AG10803 (cell line): ENCODE data around the gene SLC48A1.

Experiments used
- DNase-seq: peaks from one replicate; pipeline ENCODE4 v3.0.0; 2010; ENCODE audit warnings: low read depth
- H3K4me3 ChIP-seq: 2 replicates; pipeline ENCODE4 v1.5.1; 2011; ENCODE audit warnings: mild to moderate bottlenecking, low read length, control low read depth
- TF ChIP-seq, protein P1 (sequence below): conservative IDR thresholded peaks from 2 replicates; pipeline ENCODE4 v1.5.1; 2011; ENCODE audit warnings: mild to moderate bottlenecking, low read length, control low read depth, inconsistent platforms

Gene SLC48A1

GRCh38 chr12:47737936-47738594 lies 35.0 kb upstream of the SLC48A1 start:
- TF ChIP-seq, protein P1, sequence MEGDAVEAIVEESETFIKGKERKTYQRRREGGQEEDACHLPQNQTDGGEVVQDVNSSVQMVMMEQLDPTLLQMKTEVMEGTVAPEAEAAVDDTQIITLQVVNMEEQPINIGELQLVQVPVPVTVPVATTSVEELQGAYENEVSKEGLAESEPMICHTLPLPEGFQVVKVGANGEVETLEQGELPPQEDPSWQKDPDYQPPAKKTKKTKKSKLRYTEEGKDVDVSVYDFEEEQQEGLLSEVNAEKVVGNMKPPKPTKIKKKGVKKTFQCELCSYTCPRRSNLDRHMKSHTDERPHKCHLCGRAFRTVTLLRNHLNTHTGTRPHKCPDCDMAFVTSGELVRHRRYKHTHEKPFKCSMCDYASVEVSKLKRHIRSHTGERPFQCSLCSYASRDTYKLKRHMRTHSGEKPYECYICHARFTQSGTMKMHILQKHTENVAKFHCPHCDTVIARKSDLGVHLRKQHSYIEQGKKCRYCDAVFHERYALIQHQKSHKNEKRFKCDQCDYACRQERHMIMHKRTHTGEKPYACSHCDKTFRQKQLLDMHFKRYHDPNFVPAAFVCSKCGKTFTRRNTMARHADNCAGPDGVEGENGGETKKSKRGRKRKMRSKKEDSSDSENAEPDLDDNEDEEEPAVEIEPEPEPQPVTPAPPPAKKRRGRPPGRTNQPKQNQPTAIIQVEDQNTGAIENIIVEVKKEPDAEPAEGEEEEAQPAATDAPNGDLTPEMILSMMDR = no peak
- no peak overlapping the region for H3K4me3 ChIP-seq
- DNase-seq = no peak

DNA sequence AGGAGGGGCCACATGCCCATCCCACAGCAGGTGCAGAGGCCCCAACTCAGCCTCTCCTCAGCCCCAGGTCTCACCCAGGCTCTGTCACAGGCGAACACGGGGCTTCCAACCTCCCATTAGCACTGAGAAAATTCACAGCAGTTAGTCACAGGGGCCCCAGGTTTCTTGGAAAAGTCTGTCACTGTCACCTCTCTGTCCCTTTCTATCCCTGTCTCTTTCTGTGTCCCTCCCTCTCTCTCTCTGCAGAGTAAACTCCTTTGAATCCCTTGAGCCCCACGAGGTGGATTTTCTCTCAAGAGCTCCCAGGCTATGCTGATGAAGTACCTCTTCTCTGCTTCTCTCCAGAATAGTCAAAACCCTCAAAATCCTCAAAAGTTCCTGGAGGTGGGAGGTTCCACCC lies 33.7 kb upstream of the SLC48A1 start:
- H3K4me3 ChIP-seq = no peak overlapping the region
- DNase-seq = no peak
- TF ChIP-seq, protein P1 = no peak

- H3K4me3 ChIP-seq = no peak overlapping the region
- TF ChIP-seq, protein P1 = no peak
- DNase-seq = no peak
Measured at GRCh38 chr12:47739979-47740378, 33.1 kb upstream of the SLC48A1 start.

GRCh38 chr12:47740606-47741339 lies 32.3 kb upstream of the SLC48A1 start:
- DNase-seq = no peak
- TF ChIP-seq, protein P1 = no peak
- no peak overlapping the region for H3K4me3 ChIP-seq

- TF ChIP-seq, protein P1 = no peak
- H3K4me3 ChIP-seq = no peak overlapping the region
- peak; percentile 42 for DNase-seq
Measured at GRCh38 chr12:47741340-47741703, 31.7 kb upstream of the SLC48A1 start.

DNA sequence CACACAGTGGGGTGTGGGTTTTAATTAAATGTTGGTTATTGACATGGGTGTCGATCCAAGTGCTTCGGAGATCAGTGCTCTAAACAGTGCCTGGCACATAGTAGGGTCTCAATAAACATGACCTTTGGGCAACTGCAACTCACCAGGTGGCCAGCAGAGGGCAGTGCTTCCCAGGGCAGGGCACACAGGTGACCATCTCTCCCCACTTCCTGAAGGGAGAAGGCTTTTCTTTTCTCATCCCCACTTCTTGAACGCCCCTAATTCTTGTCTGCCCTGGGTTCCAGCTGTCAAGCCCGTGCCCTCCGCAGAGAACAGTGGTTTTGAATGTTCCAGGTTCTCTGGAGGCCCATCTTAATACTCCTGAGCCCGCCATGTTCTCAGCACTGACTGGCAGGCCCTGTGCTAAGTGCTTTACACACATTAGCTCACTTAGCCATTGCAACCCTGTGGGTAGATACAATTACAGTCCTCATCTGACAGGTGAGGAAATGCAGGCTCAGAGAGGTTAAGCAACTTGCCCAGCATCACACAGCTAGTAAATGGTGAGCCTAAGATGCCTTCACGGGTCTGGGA lies 30.7 kb upstream of the SLC48A1 start:
- H3K4me3 ChIP-seq = no peak overlapping the region
- no peak for DNase-seq

More for the DNA sequence above, 30.7 kb upstream of the SLC48A1 start:
- TF ChIP-seq, protein P1 = peak; percentile 99
